ENCODE results near the gene POLR2I. TPM values are rescaled to one million over a fixed set of nuclear protein-coding genes. Genes with fewer than 3 reads are reported as not detected.

POLR2I gene
- total and polyA plus RNA-seq, 2 experiments from 2014 or later, result 94.0 to 413 TPM

GRCh38 chr19:36128392-36128736 lies 13.7 kb upstream of the POLR2I start (continued):
- TF ChIP-seq ZNF331 (CRISPR knock-in tag; IDR thresholded peaks at IDR 0.05; ENCODE audit: low read depth) (no peak), ETS1 (IDR thresholded peaks at IDR 0.05) (no peak)

- no peak overlapping the region for H3K27ac Mint-ChIP-seq
- Histone ChIP-seq H3K4me2 (no peak overlapping the region), H4K20me1 (replicated peaks; ENCODE audit: insufficient read depth) (no peaks in the 10 kb centered on the region), H3K27ac (ENCODE audit: low read depth) (no peak overlapping the region), H3K27me3 (ENCODE audit: insufficient read depth) (no peaks in the 10 kb centered on the region), H3K4me3 (no peak overlapping the region), H3K9me2 (ENCODE audit: insufficient read depth) (no peaks in the 10 kb centered on the region), H3F3A (replicated peaks; ENCODE audit: low read depth) (peaks cover 11% of the 10 kb centered on the region), H3K79me2 (replicated peaks; ENCODE audit: insufficient read depth) (no peaks in the 10 kb centered on the region), H3K36me3 (ENCODE audit: insufficient read depth) (no peaks in the 10 kb centered on the region), H3K4me1 (ENCODE audit: insufficient read depth) (no peaks in the 10 kb centered on the region; the same call in 1 of the 2 replicates), H2AFZ (no peak overlapping the region)
- peaks cover 13% of the 10 kb centered on the region for H3K27me3 Mint-ChIP-seq (ENCODE audit: insufficient read depth, low read depth, poor library complexity)
- no peaks in the 10 kb centered on the region for H3K4me1 Mint-ChIP-seq
- no peak overlapping the region for H3K4me3 Mint-ChIP-seq
- peaks cover 39% of the 10 kb centered on the region for H3K36me3 Mint-ChIP-seq (ENCODE audit: low read depth)
- DNase-seq (ENCODE audit: low spot score), result no peak
- ATAC-seq, result no peak
- peaks cover 5% of the 10 kb centered on the region; the same call in 2 of the 3 replicates for H3K9me3 Mint-ChIP-seq
- TF ChIP-seq STAT1 (IDR thresholded peaks at IDR 0.05; ENCODE audit: unreplicated experiment) (no peak), EZH2phosphoT487 (IDR thresholded peaks at IDR 0.05; ENCODE audit: unreplicated experiment) (no peak), ZNF462 (CRISPR knock-in tag; IDR thresholded peaks at IDR 0.05) (no peak), ZNF114 (CRISPR knock-in tag; IDR thresholded peaks at IDR 0.05) (no peak), REST (IDR thresholded peaks at IDR 0.05; ENCODE audit: unreplicated experiment) (no peak), JUNB (IDR thresholded peaks at IDR 0.05; ENCODE audit: unreplicated experiment) (no peak), POLR2AphosphoS5 (IDR thresholded peaks at IDR 0.05; ENCODE audit: low read depth) (no peak), CTCF (conservative IDR thresholded peaks at IDR 0.05; ENCODE audit: low read depth in 2 of 2) (no peak), CREB1 (CRISPR knock-in tag; IDR thresholded peaks at IDR 0.05; ENCODE audit: low read depth) (no peak), NANOG (IDR thresholded peaks at IDR 0.05; ENCODE audit: borderline replicate concordance) (no peak), EZH2 (IDR thresholded peaks at IDR 0.05; ENCODE audit: low read depth, unreplicated experiment) (no peak), ZNF331 (CRISPR knock-in tag; IDR thresholded peaks at IDR 0.05; ENCODE audit: low read depth) (no peak)
Observed at GRCh38 chr19:36125557-36125956, 10.9 kb upstream of the POLR2I start.
